HepG2 (cell line): ENCODE measurements around the gene CAPN11. TPM values are rescaled to one million over a fixed set of nuclear protein-coding genes. Genes with fewer than 3 reads are reported as not detected.

ENCODE experiments used
- AGO1 ChIP-seq: fragments of 200-400 bp; formaldehyde crosslinking; IDR thresholded peaks from 2 replicates; pipeline ENCODE4 v1.6.1; 2017; ENCODE audit warnings: mild to moderate bottlenecking, low read depth, low read length, moderate library complexity; ENCODE audit not compliant: poor library complexity, severe bottlenecking
- BORCS8-MEF2B ChIP-seq: sonication (generic); formaldehyde crosslinking; IDR thresholded peaks from 2 replicates; pipeline ENCODE4 v1.8.0; 2022; ENCODE audit warnings: mild to moderate bottlenecking, missing genetic modification reagents
- BRF2 ChIP-seq: sonication (generic); formaldehyde crosslinking; IDR thresholded peaks from 2 replicates; pipeline ENCODE4 v1.8.1; 2022; ENCODE audit warnings: mild to moderate bottlenecking, missing genetic modification reagents
- CREM ChIP-seq, 2 experiments: sonication (generic) in 1 of 2; formaldehyde crosslinking in 1 of 2; IDR thresholded peaks; 2 replicates each; pipeline versions ENCODE4 v1.4.0 to v1.6.1; 2016 to 2020; ENCODE audit warnings: antibody characterized with exemption in 1 of 2, mild to moderate bottlenecking in 1 of 2, missing genetic modification reagents in 1 of 2
- HMGA1 ChIP-seq: sonication (generic); formaldehyde crosslinking; conservative IDR thresholded peaks from 2 replicates; pipeline ENCODE4 v1.4.0; 2020; ENCODE audit warnings: missing genetic modification reagents
- JUN ChIP-seq: sonication (generic); formaldehyde crosslinking; IDR thresholded peaks from 2 replicates; pipeline ENCODE4 v1.4.0; 2020; ENCODE audit warnings: mild to moderate bottlenecking, missing genetic modification reagents
- NR2C2 ChIP-seq: sonication (generic); formaldehyde crosslinking; IDR thresholded peaks from 2 replicates; pipeline ENCODE4 v1.4.0; 2020; ENCODE audit warnings: missing genetic modification reagents, mild to moderate bottlenecking, moderate library complexity, borderline replicate concordance
- REXO4 ChIP-seq: sonication (generic); formaldehyde crosslinking; IDR thresholded peaks from 2 replicates; pipeline ENCODE4 v1.8.0; 2022; ENCODE audit warnings: missing genetic modification reagents, mild to moderate bottlenecking, borderline replicate concordance
- SIX1 ChIP-seq: sonication (generic); formaldehyde crosslinking; IDR thresholded peaks from 2 replicates; pipeline ENCODE4 v1.4.0; 2020; ENCODE audit warnings: missing genetic modification reagents, borderline replicate concordance
- TEAD3 ChIP-seq: optimal IDR thresholded peaks from 2 replicates; pipeline ENCODE3; 2016; ENCODE audit warnings: borderline replicate concordance
- ZFAT ChIP-seq: sonication (generic); formaldehyde crosslinking; conservative IDR thresholded peaks from 2 replicates; pipeline ENCODE4 v1.8.1; 2023; ENCODE audit warnings: missing genetic modification reagents, inconsistent platforms
- ZHX1 ChIP-seq: sonication (generic); formaldehyde crosslinking; IDR thresholded peaks from 2 replicates; pipeline ENCODE4 v1.8.1; 2022; ENCODE audit warnings: low read depth, mild to moderate bottlenecking, missing genetic modification reagents
- ZNF30 ChIP-seq: sonication (generic); formaldehyde crosslinking; IDR thresholded peaks from 2 replicates; pipeline ENCODE4 v1.5.0; 2020; ENCODE audit warnings: mild to moderate bottlenecking, missing genetic modification reagents
- ZNF513 ChIP-seq: sonication (generic); formaldehyde crosslinking; conservative IDR thresholded peaks from 2 replicates; pipeline ENCODE4 v1.5.0; 2020; ENCODE audit warnings: missing genetic modification reagents
- ZNF652 ChIP-seq: IDR thresholded peaks from 2 replicates; pipeline ENCODE4 v1.6.1; 2016; ENCODE audit warnings: low read depth, borderline replicate concordance
- ZNF704 ChIP-seq: sonication (generic); formaldehyde crosslinking; IDR thresholded peaks from 2 replicates; pipeline ENCODE4 v1.8.1; 2023; ENCODE audit warnings: mild to moderate bottlenecking, inconsistent platforms, moderate library complexity, missing genetic modification reagents, borderline replicate concordance
- ZNF766 ChIP-seq: sonication (generic); formaldehyde crosslinking; IDR thresholded peaks from 2 replicates; pipeline ENCODE4 v1.5.0; 2020; ENCODE audit warnings: missing genetic modification reagents, borderline replicate concordance
- polyA plus RNA-seq, 8 experiments: library from polyadenylated mRNA; depleted of rRNA in 3 of 8; stranded (reverse) in 7 of 8; unstranded in 1 of 8; fragments of >200 nt; fragmentation: Illumina TruSeq in 4 of 8; extraction: Trizol in 4 of 8; gene quantifications; 2 replicates each; pipeline versions ENCODE4 v1.2.1 to v1.2.3, GENCODE V29; 2011 to 2016; ENCODE audit warnings: low read depth in 4 of 8, missing spikeins in 1 of 8, mixed read lengths in 1 of 8; ENCODE audit not compliant: insufficient read depth in 1 of 8
- total RNA-seq, 5 experiments: library from RNA; depleted of rRNA; stranded (reverse); fragments of >200 nt; fragmentation: Illumina TruSeq; extraction: Trizol; gene quantifications; 2 replicates each; pipeline ENCODE4 v1.2.3, GENCODE V29; 2016; ENCODE audit warnings: low read depth in 1 of 5
- TF ChIP-seq, protein P1 (sequence below): sonication (generic); formaldehyde crosslinking; IDR thresholded peaks from 2 replicates; pipeline ENCODE4 v1.4.0; 2020; ENCODE audit warnings: missing genetic modification reagents, mild to moderate bottlenecking, borderline replicate concordance

Gene CAPN11
- total and polyA plus RNA-seq, 2 of the 13 experiments (the other 11 are each of a cell fraction or from before 2014, with no cell fraction given), result 0.07 to 0.11 TPM

GRCh38 chr6:44127186-44128019, 31.2 kb upstream of the CAPN11 start, which contains the start of the genes MRPL14 and TMEM63B (continued):
- TF ChIP-seq ZNF30 (CRISPR knock-in tag), result no peak
- no peak for TF ChIP-seq CREM (IDR thresholded peaks at IDR 0.05)
- TF ChIP-seq CREM (CRISPR knock-in tag; IDR thresholded peaks at IDR 0.05), result no peak
- TF ChIP-seq AGO1, result peak; percentile 15
- no peak for TF ChIP-seq ZNF766 (CRISPR knock-in tag)
- no peak for TF ChIP-seq JUN (CRISPR knock-in tag)
- no peak for TF ChIP-seq ZNF704 (CRISPR knock-in tag)
- TF ChIP-seq ZFAT (CRISPR knock-in tag), result no peak
- TF ChIP-seq HMGA1 (CRISPR knock-in tag), result no peak
- no peak for TF ChIP-seq TEAD3 (CRISPR knock-in tag)
- no peak for TF ChIP-seq ZNF652
- TF ChIP-seq REXO4, result no peak
- no peak for TF ChIP-seq NR2C2 (CRISPR knock-in tag)
- TF ChIP-seq, protein P1, sequence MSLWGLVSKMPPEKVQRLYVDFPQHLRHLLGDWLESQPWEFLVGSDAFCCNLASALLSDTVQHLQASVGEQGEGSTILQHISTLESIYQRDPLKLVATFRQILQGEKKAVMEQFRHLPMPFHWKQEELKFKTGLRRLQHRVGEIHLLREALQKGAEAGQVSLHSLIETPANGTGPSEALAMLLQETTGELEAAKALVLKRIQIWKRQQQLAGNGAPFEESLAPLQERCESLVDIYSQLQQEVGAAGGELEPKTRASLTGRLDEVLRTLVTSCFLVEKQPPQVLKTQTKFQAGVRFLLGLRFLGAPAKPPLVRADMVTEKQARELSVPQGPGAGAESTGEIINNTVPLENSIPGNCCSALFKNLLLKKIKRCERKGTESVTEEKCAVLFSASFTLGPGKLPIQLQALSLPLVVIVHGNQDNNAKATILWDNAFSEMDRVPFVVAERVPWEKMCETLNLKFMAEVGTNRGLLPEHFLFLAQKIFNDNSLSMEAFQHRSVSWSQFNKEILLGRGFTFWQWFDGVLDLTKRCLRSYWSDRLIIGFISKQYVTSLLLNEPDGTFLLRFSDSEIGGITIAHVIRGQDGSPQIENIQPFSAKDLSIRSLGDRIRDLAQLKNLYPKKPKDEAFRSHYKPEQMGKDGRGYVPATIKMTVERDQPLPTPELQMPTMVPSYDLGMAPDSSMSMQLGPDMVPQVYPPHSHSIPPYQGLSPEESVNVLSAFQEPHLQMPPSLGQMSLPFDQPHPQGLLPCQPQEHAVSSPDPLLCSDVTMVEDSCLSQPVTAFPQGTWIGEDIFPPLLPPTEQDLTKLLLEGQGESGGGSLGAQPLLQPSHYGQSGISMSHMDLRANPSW (CRISPR knock-in tag), result no peak
- no peak for TF ChIP-seq ZNF513 (CRISPR knock-in tag)
- peak; percentile 13; the same call in 1 of the 2 replicates for TF ChIP-seq ZHX1 (CRISPR knock-in tag)
- TF ChIP-seq SIX1 (CRISPR knock-in tag), result no peak
- peak; percentile 58; the same call in 1 of the 2 replicates for TF ChIP-seq BORCS8-MEF2B (CRISPR knock-in tag)
- no peak for TF ChIP-seq BRF2
